Upper lobe of right lung (tissue), 1 donor: ENCODE results near the gene PDLIM1. TPM values are rescaled to one million over a fixed set of nuclear protein-coding genes. Genes with fewer than 3 reads are reported as not detected.
"Not testable (repeated sequence)": the region's sequence is repeated elsewhere in the genome, so short reads cannot be mapped to it uniquely, and the experiment has no call there.

Experiments
- ATAC-seq: fragments of 200-7000 bp; cut with Tn5 transposase; one replicate; pipeline ENCODE4 v1.9.1; 2020; ENCODE audit warnings: mild to moderate bottlenecking, moderate library complexity
- DNase-seq: peaks from one replicate; pipeline ENCODE4 v3.0.0-alpha.2; 2020
- H3K27ac ChIP-seq: fragments of 200-600 bp; one replicate; pipeline ENCODE4 v1.8.0; 2022
- H3K27me3 ChIP-seq: fragments of 200-600 bp; one replicate; pipeline ENCODE4 v1.8.0; 2022; ENCODE audit warnings: mild to moderate bottlenecking
- H3K36me3 ChIP-seq: fragments of 200-600 bp; one replicate; pipeline ENCODE4 v1.8.0; 2022
- H3K4me1 ChIP-seq: fragments of 200-600 bp; one replicate; pipeline ENCODE4 v1.8.0; 2022
- H3K4me3 ChIP-seq: fragments of 200-600 bp; one replicate; pipeline ENCODE4 v1.8.0; 2022; ENCODE audit warnings: mild to moderate bottlenecking
- H3K9me3 ChIP-seq: fragments of 200-600 bp; one replicate; pipeline ENCODE4 v1.8.0; 2022
- intact Hi-C: fragments of 100-400 bp; cut with DNase I; formaldehyde crosslinking; loops from one replicate; pipeline ENCODE4 v1.11.0; 2022
- total RNA-seq: library from RNA; stranded (reverse); fragmentation: NEBNext Ultra II Directional; extraction: Animal tissue kit (Norgen Biotek cat#: 25700); gene quantifications from one replicate; pipeline ENCODE4 v1.2.1, GENCODE V29; 2021
- TF ChIP-seq, protein P1 (sequence below): fragments of 200-600 bp; IDR thresholded peaks from one replicate; pipeline ENCODE4 v1.8.0; 2022; ENCODE audit warnings: antibody characterized with exemption
- donor health status: DM: no; HTN: yes; CAD: no; lungs with severe emphysema.

Gene PDLIM1
- total RNA-seq, 1 donor from 2014 or later = 190 TPM

DNA sequence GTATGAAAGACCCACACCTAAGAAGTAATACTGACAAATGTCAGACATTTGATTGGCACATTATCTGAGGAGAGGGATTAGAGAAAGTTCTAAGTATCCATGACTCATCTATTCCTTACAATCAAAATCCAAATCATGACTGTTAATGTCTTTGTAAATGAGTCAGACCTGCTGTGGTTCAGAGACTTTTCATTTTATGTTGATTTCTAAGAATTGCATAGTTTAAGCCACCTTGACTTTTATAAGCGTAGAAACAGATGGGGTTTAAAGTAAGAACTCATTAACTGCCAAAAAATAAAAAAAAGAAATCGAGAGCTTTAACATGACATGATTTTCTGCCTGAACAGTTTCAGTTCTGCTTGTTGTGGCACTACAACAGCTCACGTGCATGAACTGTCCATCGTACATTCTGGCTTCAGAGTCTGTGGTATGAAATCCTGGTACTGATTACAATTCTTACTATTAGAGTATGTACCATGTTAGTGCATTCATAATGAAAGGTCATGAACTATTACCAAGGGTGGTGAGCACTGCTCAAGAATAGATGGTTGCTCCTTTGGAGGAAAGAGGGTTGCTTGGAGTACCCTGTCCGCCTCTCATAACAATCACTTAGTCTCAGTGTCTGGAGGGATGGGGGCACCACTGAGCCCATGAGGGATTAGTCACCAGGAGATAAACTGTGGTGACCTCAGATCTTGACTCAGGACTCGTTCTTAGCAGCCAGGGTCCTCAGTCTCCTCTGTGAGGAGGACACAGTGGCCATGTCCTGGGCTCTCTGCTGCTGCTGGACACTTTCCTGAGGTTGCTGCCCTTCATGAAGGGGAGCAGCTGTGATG lies 54.5 kb downstream of the PDLIM1 start:
- Histone ChIP-seq H3K36me3 (peaks cover 71% of the 10 kb centered on the region), H3K4me1 (no peaks in the 10 kb centered on the region), H3K27me3 (no peaks in the 10 kb centered on the region), H3K4me3 (no peak overlapping the region), H3K27ac (no peak overlapping the region), H3K9me3 (no peaks in the 10 kb centered on the region)
- TF ChIP-seq, protein P1, sequence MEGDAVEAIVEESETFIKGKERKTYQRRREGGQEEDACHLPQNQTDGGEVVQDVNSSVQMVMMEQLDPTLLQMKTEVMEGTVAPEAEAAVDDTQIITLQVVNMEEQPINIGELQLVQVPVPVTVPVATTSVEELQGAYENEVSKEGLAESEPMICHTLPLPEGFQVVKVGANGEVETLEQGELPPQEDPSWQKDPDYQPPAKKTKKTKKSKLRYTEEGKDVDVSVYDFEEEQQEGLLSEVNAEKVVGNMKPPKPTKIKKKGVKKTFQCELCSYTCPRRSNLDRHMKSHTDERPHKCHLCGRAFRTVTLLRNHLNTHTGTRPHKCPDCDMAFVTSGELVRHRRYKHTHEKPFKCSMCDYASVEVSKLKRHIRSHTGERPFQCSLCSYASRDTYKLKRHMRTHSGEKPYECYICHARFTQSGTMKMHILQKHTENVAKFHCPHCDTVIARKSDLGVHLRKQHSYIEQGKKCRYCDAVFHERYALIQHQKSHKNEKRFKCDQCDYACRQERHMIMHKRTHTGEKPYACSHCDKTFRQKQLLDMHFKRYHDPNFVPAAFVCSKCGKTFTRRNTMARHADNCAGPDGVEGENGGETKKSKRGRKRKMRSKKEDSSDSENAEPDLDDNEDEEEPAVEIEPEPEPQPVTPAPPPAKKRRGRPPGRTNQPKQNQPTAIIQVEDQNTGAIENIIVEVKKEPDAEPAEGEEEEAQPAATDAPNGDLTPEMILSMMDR = no peak
- intact Hi-C loops = no loop called here
- ATAC-seq (no peak), DNase-seq (no peak)

DNA sequence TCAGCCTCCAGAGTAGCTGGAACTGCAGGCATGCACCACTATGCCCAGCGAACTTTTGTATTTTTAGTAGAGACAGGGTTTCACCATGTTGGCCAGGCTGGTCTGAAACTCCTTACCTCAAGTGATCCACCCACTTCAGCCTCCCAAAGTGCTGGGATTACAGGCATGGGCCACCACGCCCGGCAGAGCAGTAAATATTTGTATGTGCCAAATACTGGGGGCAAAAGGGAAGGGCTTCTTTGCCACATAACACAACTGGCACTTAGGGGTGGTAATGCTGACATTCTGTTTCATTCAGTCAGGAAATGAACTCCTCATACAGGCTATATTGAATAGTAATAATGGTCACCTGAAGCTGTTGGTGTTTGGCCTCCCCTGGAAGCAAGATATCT lies 55.1 kb downstream of the PDLIM1 start:
- ATAC-seq (no peak), DNase-seq (no peak)
- H3K27me3 ChIP-seq = no peaks in the 10 kb centered on the region
- H3K9me3 ChIP-seq = no peaks in the 10 kb centered on the region
- no peak overlapping the region for H3K4me3 ChIP-seq
- H3K27ac ChIP-seq = no peak overlapping the region
- TF ChIP-seq, protein P1 = no peak
- intact Hi-C loops = no loop called here
- no peaks in the 10 kb centered on the region for H3K4me1 ChIP-seq
- H3K36me3 ChIP-seq = peaks cover 65% of the 10 kb centered on the region

DNA sequence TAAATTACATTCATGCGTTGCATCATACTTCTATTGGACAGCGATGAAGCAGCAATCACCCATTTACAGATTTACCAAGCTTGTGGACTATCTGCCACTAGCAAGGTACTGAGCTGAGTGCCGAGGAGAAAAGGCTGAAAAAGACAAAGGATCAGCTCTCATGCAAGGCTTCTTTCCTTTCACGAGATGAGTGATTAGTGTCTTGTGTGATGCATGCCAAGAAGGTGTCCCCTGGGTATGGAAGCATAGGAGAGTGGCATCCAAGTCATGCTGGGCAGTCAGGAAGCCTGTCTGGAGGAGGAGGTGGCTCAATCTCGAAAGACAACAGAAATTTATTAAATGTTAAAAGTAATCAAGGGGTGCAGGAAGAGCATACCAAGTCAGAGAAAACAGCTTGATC lies 55.9 kb downstream of the PDLIM1 start:
- no peak overlapping the region for H3K27ac ChIP-seq
- H3K36me3 ChIP-seq = peaks cover 58% of the 10 kb centered on the region
- H3K4me3 ChIP-seq = no peak overlapping the region
- no peaks in the 10 kb centered on the region for H3K4me1 ChIP-seq
- intact Hi-C loops = no loop called here
- DNase-seq (no peak), ATAC-seq (no peak)
- no peaks in the 10 kb centered on the region for H3K9me3 ChIP-seq
- H3K27me3 ChIP-seq = no peaks in the 10 kb centered on the region
- TF ChIP-seq, protein P1 = no peak

- TF ChIP-seq, protein P1 = no peak
- Histone ChIP-seq H3K9me3 (no peaks in the 10 kb centered on the region), H3K27me3 (no peaks in the 10 kb centered on the region), H3K27ac (no peak overlapping the region), H3K4me1 (no peaks in the 10 kb centered on the region), H3K4me3 (no peak overlapping the region), H3K36me3 (peaks cover 54% of the 10 kb centered on the region)
- intact Hi-C loops = no loop called here
- no peak for DNase-seq
- no peak for ATAC-seq
Measured at GRCh38 chr10:95233377-95234034, 57.3 kb downstream of the PDLIM1 start.

DNA sequence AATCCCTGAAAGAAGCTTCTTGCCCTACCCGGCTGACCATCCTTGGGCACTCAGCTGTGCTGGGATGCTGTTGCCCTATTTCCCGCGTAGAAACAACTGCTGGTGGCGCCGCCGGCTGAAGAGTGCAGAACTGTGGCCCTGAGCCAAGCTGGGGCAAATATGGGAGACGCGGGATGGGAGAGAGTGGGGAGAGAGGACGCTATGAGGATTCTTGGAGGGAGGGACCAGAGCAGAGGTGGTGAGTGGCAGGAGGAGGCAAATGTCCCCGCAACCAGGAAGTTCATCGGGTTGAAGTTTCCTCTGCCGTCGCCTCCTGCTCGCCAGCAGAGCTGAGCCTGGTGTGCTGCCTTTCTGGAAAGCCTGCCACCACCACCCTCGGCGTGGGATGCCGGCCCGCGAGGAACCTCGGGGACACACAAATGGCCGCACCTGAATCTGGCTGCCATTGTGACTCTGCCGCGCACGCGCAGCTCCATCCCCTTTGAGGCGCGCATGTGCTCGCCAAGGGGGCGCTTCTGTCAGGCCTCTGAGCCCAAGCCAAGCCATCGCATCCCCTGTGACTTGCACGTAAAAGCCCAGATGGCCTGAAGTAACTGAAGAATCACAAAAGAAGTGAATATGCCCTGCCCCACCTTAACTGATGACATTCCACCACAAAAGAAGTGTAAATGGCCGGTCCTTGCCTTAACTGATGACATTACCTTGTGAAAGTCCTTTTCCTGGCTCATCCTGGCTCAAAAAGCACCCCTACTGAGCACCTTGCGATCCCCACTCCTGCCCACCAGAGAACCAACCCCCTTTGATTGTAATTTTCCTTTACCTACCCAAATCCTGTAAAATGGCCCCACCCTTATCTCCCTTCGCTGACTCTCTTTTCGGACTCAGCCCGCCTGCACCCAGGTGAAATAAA lies 59.9 kb downstream of the PDLIM1 start:
- H3K27ac ChIP-seq, H3K4me1 ChIP-seq, H3K9me3 ChIP-seq, intact Hi-C loops, H3K27me3 ChIP-seq: not testable (repeated sequence)
- ATAC-seq (peak; percentile 77), DNase-seq (peak; percentile 81)
- Histone ChIP-seq H3K4me3 (peak overlapping the region; percentile 54), H3K36me3 (peaks cover 28% of the 10 kb centered on the region)
